Mesenchymal stem cell (in vitro differentiated cells and primary cell): ENCODE measurements around the gene RASSF10.
"Not testable (repeated sequence)": the region's sequence is repeated elsewhere in the genome, so short reads cannot be mapped to it uniquely, and the experiment has no call there.

Experiments used
- DNase-seq: peaks from one replicate; pipeline ENCODE4 v3.0.0-alpha.2; 2013
- H2AFZ ChIP-seq: one replicate; pipeline ENCODE4 v1.6.1; 2013; ENCODE audit warnings: low read depth, mild to moderate bottlenecking, control low read depth, inconsistent platforms, low read length, moderate library complexity
- H2AK5ac ChIP-seq: 2 replicates; pipeline ENCODE4 v1.6.1; 2013; ENCODE audit warnings: low read length, moderate library complexity, mild to moderate bottlenecking, inconsistent platforms; ENCODE audit not compliant: severe bottlenecking
- H2BK120ac ChIP-seq: one replicate; pipeline ENCODE4 v1.6.1; 2013; ENCODE audit warnings: low read depth, mild to moderate bottlenecking, inconsistent platforms, low read length, moderate library complexity
- H2BK12ac ChIP-seq, 2 experiments: one replicate each; pipeline ENCODE4 v1.6.1; 2013; ENCODE audit warnings: inconsistent platforms in 2 of 2, low read length in 2 of 2, mild to moderate bottlenecking in 2 of 2, moderate library complexity in 2 of 2, control low read depth in 1 of 2
- H2BK15ac ChIP-seq: one replicate; pipeline ENCODE4 v1.6.1; 2013; ENCODE audit warnings: mild to moderate bottlenecking, low read depth, inconsistent platforms; ENCODE audit not compliant: poor library complexity, severe bottlenecking
- H2BK5ac ChIP-seq: 2 replicates; pipeline ENCODE4 v1.6.1; 2013; ENCODE audit warnings: low read depth, mild to moderate bottlenecking, low read length, control low read depth, inconsistent platforms; ENCODE audit not compliant: poor library complexity, severe bottlenecking
- H3K14ac ChIP-seq, 2 experiments: one replicate each; pipeline ENCODE4 v1.6.1; 2013; ENCODE audit warnings: inconsistent platforms in 2 of 2, low read length in 2 of 2, control low read depth in 1 of 2, mild to moderate bottlenecking in 1 of 2, moderate library complexity in 1 of 2
- H3K18ac ChIP-seq, 2 experiments: one replicate each; pipeline ENCODE4 v1.6.1; 2013; ENCODE audit warnings: inconsistent platforms in 2 of 2, low read length in 2 of 2, control low read depth in 1 of 2, low read depth in 1 of 2, mild to moderate bottlenecking in 1 of 2
- H3K23ac ChIP-seq, 2 experiments: one replicate each; pipeline ENCODE4 v1.6.1; 2013; ENCODE audit warnings: inconsistent platforms in 2 of 2, low read length in 2 of 2, mild to moderate bottlenecking in 2 of 2, moderate library complexity in 2 of 2, control low read depth in 1 of 2
- H3K27ac ChIP-seq: 2 replicates; pipeline ENCODE4 v1.5.1; 2013; ENCODE audit warnings: mild to moderate bottlenecking, moderate library complexity, low read length, control low read depth, inconsistent platforms; ENCODE audit not compliant: poor library complexity, severe bottlenecking
- H3K27me3 ChIP-seq, 2 experiments: 2 replicates each; pipeline versions ENCODE4 v1.6.1 to v1.7.0; 2013; ENCODE audit warnings: low read length in 2 of 2, mild to moderate bottlenecking in 2 of 2, moderate library complexity in 2 of 2, control low read depth in 1 of 2, inconsistent platforms in 1 of 2; ENCODE audit not compliant: control insufficient read depth in 1 of 2, insufficient read depth in 1 of 2
- H3K36me3 ChIP-seq, 2 experiments: 2 replicates each; pipeline versions ENCODE4 v1.6.1 to v1.7.0; 2013; ENCODE audit warnings: low read length in 2 of 2, control low read depth in 1 of 2, inconsistent platforms in 1 of 2, low read depth in 1 of 2, mild to moderate bottlenecking in 1 of 2; ENCODE audit not compliant: insufficient read depth in 2 of 2, control insufficient read depth in 1 of 2
- H3K4ac ChIP-seq, 2 experiments: one replicate each; pipeline ENCODE4 v1.6.1; 2013; ENCODE audit warnings: inconsistent platforms in 2 of 2, low read length in 2 of 2, mild to moderate bottlenecking in 2 of 2, moderate library complexity in 2 of 2, control low read depth in 1 of 2, low read depth in 1 of 2
- H3K4me1 ChIP-seq: 2 replicates; pipeline ENCODE4 v1.6.1; 2013; ENCODE audit warnings: low read depth, low read length, control low read depth; ENCODE audit not compliant: control insufficient read depth, insufficient read depth
- H3K4me2 ChIP-seq: 2 replicates; pipeline ENCODE4 v1.6.1; 2013; ENCODE audit warnings: low read length, mild to moderate bottlenecking, inconsistent platforms; ENCODE audit not compliant: poor library complexity, severe bottlenecking
- H3K4me3 ChIP-seq, 2 experiments: 2 replicates each; pipeline versions ENCODE4 v1.5.1 to v1.7.0; 2013; ENCODE audit warnings: low read length in 2 of 2, mild to moderate bottlenecking in 2 of 2, control low read depth in 1 of 2, low read depth in 1 of 2; ENCODE audit not compliant: insufficient read depth in 1 of 2
- H3K79me1 ChIP-seq: replicated peaks from 2 replicates; pipeline ENCODE4 v1.6.1; 2013; ENCODE audit warnings: mild to moderate bottlenecking, control low read depth, low read length, inconsistent platforms; ENCODE audit not compliant: poor library complexity, severe bottlenecking
- H3K9ac ChIP-seq: 2 replicates; pipeline ENCODE4 v1.7.0; 2013; ENCODE audit warnings: mild to moderate bottlenecking, low read length, moderate library complexity
- H3K9me3 ChIP-seq: 2 replicates; pipeline ENCODE4 v1.7.0; 2013; ENCODE audit warnings: mild to moderate bottlenecking, low read length; ENCODE audit not compliant: control insufficient read depth
- H4K8ac ChIP-seq: one replicate; pipeline ENCODE4 v1.6.1; 2013; ENCODE audit warnings: inconsistent platforms, mild to moderate bottlenecking, low read length, moderate library complexity
- H4K91ac ChIP-seq: one replicate; pipeline ENCODE4 v1.6.1; 2013; ENCODE audit warnings: mild to moderate bottlenecking, low read length, inconsistent platforms
- WGBS: methylation state at CpG from one replicate; pipeline ENCODE4 v1.1.7; 2013; ENCODE audit warnings: mixed read lengths; 5-methylcytosine and 5-hydroxymethylcytosine counted together

RASSF10 gene

GRCh38 chr11:13040969-13041561, 31.9 kb downstream of the RASSF10 start:
- Histone ChIP-seq H4K91ac (no peak overlapping the region), H3K4me2 (no peak overlapping the region), H3K27me3 (peaks cover 0 to 47% of the 10 kb centered on the region in 2 experiments), H2BK120ac (no peak overlapping the region), H3K18ac (no peak overlapping the region), H3K23ac (no peak overlapping the region), H3K4me1 (no peaks in the 10 kb centered on the region), H3K9me3 (no peaks in the 10 kb centered on the region), H4K8ac (no peak overlapping the region), H2AFZ (no peak overlapping the region), H3K4me3 (no peak overlapping the region), H2BK5ac (no peak overlapping the region), H3K14ac (no peak overlapping the region), H3K79me1 (no peaks in the 10 kb centered on the region), H3K36me3 (no peaks in the 10 kb centered on the region), H2BK12ac (no peak overlapping the region), H3K9ac (no peak overlapping the region), H2AK5ac (no peak overlapping the region), H3K4ac (no peak overlapping the region), H2BK15ac (no peak overlapping the region), H3K27ac (no peak overlapping the region)
- DNase-seq, result no peak
- 82% methylated on average over 3 of the region's 4 CpGs for WGBS

- no peak overlapping the region for H3K23ac ChIP-seq
- no peak overlapping the region for H3K9ac ChIP-seq
- H2AK5ac ChIP-seq, result no peak overlapping the region
- no peak overlapping the region for H2BK5ac ChIP-seq
- no peaks in the 10 kb centered on the region for H3K79me1 ChIP-seq
- no peak overlapping the region for H3K4me2 ChIP-seq
- 87% methylated on average over 4 of the region's 5 CpGs for WGBS
- H2BK12ac ChIP-seq, result no peak overlapping the region
- H3K18ac ChIP-seq, result no peak overlapping the region
- no peak overlapping the region for H2BK15ac ChIP-seq
- H3K27ac ChIP-seq, result no peak overlapping the region
- H2BK120ac ChIP-seq, result no peak overlapping the region
- H3K27me3 ChIP-seq, result peaks cover 0 to 56% of the 10 kb centered on the region in 2 experiments
- H3K4me1 ChIP-seq, result no peaks in the 10 kb centered on the region
- no peaks in the 10 kb centered on the region for H3K36me3 ChIP-seq
- no peak overlapping the region for H3K4me3 ChIP-seq
- no peak overlapping the region for H4K91ac ChIP-seq
- no peak overlapping the region for H4K8ac ChIP-seq
- DNase-seq, result no peak
- H3K14ac ChIP-seq, result no peak overlapping the region
- no peak overlapping the region for H2AFZ ChIP-seq
- no peak overlapping the region for H3K4ac ChIP-seq
- no peaks in the 10 kb centered on the region for H3K9me3 ChIP-seq
These were observed 33.8 kb downstream of the RASSF10 start for GRCh38 chr11:13042873-13043342.

- no peak overlapping the region for H3K4me3 ChIP-seq
- no peak overlapping the region for H4K8ac ChIP-seq
- no peak overlapping the region for H3K23ac ChIP-seq
- no peak overlapping the region for H2BK5ac ChIP-seq
- H4K91ac ChIP-seq, result no peak overlapping the region
- H3K9me3 ChIP-seq, result no peaks in the 10 kb centered on the region
- H3K27me3 ChIP-seq, result peaks cover 0 to 56% of the 10 kb centered on the region in 2 experiments
- H2BK12ac ChIP-seq, result no peak overlapping the region
- H3K36me3 ChIP-seq, result no peaks in the 10 kb centered on the region
- no peak overlapping the region for H3K14ac ChIP-seq
- no peak overlapping the region for H2BK120ac ChIP-seq
- no peak overlapping the region for H2BK15ac ChIP-seq
- no peak overlapping the region for H2AFZ ChIP-seq
- H2AK5ac ChIP-seq, result no peak overlapping the region
- H3K79me1 ChIP-seq, result no peaks in the 10 kb centered on the region
- H3K4me2 ChIP-seq, result no peak overlapping the region
- H3K27ac ChIP-seq, result no peak overlapping the region
- H3K4me1 ChIP-seq, result no peaks in the 10 kb centered on the region
- H3K18ac ChIP-seq, result no peak overlapping the region
- no peak overlapping the region for H3K4ac ChIP-seq
- WGBS, result 56% methylated on average over 2 of the region's 4 CpGs
- DNase-seq, result no peak
- H3K9ac ChIP-seq, result no peak overlapping the region
These were observed 35.0 kb downstream of the RASSF10 start for GRCh38 chr11:13043912-13044628.

- H2BK12ac ChIP-seq, H3K14ac ChIP-seq, H2BK5ac ChIP-seq, H2AK5ac ChIP-seq, H3K4me1 ChIP-seq, H3K36me3 ChIP-seq, H2AFZ ChIP-seq, H3K4ac ChIP-seq, H3K23ac ChIP-seq, H3K27ac ChIP-seq, H3K4me2 ChIP-seq, H3K79me1 ChIP-seq, DNase-seq, H4K91ac ChIP-seq, H3K9me3 ChIP-seq, H3K9ac ChIP-seq, H2BK15ac ChIP-seq, H2BK120ac ChIP-seq, H3K18ac ChIP-seq, H4K8ac ChIP-seq, H3K4me3 ChIP-seq: not testable (repeated sequence)
- H3K27me3 ChIP-seq, result peaks cover 0 to 56% of the 10 kb centered on the region in 2 experiments
- 85% methylated on average over 8 of the region's 8 CpGs for WGBS
These were observed 36.0 kb downstream of the RASSF10 start for GRCh38 chr11:13045089-13045488.
